HG02970 (cell line): ENCODE data around the gene APCDD1L.
"Not testable (repeated sequence)": the region's sequence is repeated elsewhere in the genome, so short reads cannot be mapped to it uniquely, and the experiment has no call there.

Source experiments
- ATAC-seq: cut with Tn5 transposase; IDR thresholded peaks from one replicate; pipeline ENCODE4 v1.9.1; 2021; ENCODE audit warnings: mild to moderate bottlenecking, moderate library complexity, moderate number of reproducible peaks; ENCODE audit not compliant: unreplicated experiment, low FRiP score

APCDD1L gene

DNA sequence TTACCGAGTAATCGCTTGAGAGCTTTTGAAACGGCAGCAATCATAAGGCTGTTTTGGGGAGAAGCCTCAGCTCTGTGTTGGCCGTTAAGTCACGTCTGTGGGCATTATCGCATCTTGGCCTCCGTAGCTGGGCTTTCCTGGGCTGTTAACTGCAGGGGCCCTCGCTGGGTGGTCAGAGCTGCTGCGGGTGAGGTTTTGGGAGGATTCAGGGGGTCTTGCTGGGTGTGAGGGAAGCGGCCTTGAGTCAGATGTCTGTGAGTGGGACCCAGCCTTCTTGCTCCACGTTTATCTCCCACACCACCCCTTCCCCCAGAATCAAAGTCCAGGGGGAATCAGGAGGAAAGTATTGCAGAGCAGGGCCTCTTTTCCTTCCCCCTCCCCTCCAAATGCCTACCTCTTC lies 3.2 kb upstream of the APCDD1L start:
- ATAC-seq, result no peak

DNA sequence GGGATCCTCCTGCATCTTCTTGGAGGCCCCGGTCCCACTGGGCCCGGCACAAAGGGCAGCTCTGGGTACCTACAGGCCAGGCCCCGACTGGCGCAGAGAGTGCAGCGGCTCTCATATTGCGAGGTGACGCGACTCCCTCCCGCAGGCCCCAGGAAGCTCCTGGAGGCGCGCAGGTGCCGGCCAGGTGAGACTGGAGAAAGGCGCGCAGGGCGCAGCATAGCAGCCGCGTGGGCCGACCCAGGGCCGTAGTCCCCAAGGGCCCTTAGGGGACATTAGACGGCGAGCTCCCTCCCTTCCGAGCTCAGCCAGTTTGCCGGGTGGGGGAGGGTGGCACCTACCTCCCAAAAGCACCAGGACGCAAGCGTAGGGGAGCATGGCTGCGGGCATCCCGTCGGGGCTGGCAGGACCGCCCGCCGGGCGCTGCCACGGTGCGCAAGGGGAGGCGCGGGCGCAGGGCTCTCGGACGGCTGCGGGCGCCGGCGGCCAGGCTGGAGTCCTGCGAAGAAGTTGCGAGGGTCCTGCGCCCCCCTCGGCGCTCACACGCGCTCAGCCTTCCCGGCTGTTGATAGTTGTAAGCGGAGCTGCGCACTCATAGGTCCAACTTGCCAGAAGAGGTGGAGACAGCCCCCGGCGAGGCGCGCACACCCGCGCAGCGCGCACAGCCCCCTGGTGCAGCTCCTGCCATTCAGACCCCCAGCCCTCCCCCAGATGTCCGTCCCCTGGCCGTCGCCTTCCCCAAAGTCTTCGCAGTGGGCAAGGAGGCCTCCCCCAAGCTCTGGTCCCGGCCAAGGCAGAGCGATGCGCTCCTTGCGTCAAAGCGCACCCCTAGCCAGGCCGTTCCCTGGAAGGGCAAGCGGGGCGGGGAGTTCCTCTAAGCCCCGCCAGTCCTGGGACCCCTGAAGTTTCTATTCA lies 622 bp downstream of the APCDD1L start:
- no peak for ATAC-seq

DNA sequence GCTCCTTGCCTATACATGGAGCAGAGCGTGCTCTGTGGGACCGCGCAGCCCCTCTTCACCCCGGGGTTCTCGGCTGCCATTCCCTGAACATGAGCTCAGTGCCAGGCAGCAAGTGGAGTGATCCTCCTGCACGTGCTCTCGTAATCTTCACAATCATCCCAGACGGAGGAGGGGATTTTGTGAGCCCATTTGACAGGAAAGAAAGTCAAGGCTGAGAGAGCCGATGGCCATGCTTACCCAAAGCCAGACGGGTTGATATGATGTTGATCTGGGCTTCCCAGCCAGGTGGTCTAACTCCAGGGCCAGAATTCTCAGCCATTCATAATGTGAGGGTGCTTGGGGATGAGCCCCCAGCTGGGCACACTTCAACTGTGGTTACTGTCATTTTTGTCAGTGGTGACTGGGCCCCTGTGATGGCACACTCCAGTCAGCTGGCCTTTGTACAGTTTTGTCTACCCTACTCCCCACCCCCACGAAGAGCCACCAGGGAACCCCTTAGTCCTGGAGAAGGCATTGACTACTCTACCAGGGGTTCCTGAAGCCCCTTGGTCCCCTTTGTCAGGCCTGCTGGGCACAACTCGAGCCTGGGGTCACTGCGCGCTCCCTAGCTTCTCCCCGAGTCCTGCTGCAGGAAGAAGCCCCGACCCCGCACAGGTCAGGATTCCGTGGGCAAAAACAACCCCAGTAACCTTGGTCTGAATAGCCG lies 1.5 kb downstream of the APCDD1L start:
- no peak for ATAC-seq

DNA sequence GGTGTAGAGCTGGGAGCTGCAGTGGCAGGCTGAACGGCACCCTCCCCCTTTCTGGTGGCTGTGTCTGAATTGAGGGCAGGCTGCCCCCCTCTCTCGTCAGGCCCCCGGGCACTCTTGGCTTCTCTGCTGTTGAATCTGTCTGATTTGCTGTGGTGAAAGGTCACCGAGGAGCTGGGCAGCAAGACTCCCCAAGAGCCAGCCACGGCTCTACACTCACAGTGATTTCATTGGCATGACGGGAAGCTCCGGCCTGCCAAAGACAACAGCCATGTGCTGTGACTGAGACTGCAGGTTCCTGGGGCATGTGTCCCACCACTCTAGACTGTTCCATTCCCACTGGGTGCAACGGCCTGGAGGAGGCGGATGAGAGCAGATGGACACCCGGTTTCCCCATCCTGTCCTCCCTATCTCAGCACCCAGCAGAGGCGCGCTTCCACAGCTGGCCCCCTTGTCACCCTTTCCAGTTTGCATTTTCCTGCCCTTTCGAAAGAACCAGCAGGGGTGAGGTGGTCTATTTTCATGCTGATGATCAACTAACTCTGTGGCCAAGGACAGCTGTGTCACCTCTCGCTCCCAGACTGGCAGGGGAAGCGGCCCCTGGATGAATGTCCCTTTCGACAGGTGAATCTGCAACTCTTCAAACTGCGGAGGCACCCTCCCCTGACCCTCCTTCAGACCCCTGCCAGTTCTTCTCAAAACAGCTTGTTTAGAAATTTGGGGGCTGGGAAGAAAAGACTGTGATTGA lies 2.2 kb downstream of the APCDD1L start:
- no peak for ATAC-seq

DNA sequence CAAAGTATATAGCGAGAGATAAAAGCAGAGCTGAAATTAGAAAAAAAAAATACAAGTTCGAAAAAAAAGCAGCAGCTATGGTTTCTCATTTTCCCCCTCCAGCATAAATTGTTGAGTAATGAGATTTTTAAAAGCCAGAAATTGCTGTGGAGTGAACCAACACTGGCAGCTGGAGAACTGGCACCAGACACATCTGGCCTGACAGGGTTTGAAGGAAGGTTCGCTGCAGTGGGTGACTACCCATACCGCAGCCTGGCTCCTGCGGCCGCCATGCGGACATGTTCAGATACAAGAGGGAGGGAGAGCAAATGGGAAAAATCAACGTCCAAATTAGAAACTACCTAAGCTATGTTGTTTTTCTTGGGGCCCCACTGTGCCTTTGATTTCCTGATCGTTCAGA lies 3.3 kb downstream of the APCDD1L start:
- no peak for ATAC-seq

DNA sequence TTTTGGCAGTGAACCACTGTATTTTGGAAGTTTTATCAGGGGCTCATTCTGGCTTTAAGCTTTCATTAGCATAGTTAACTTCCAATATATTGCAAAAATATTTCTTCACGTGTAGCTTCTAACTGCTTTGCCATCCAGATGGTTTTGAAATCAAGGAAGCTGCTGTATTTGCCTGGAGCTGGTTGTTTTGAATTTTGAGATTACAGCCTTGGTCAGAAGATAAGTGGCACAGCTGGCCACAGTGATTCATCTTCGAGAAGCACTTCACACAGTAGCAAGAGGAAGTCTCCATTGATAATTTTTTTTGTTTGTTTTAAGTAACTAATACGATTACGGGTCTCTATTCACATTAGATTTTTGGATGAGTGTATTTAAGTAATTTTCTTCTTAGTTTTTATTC lies 3.8 kb downstream of the APCDD1L start:
- no peak for ATAC-seq

DNA sequence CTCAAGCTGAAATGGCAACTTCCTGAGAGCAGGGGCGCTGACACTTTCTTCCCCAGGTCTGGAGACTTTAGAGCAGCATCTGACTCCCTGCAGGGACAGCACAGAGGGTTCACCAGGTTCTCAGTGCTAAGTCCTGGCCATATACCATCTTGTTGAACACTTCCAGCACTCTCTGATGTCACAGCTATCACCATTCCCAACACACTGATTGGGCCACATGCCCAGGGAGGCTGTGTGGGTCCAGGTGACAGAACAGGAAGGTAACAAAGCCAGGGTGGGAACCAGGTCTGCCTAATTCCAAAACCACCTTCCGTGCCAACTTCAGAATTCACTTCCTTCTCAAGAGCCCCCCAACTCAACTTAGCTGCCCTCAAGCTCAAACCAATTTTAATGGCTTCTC lies 4.3 kb downstream of the APCDD1L start:
- no peak for ATAC-seq

DNA sequence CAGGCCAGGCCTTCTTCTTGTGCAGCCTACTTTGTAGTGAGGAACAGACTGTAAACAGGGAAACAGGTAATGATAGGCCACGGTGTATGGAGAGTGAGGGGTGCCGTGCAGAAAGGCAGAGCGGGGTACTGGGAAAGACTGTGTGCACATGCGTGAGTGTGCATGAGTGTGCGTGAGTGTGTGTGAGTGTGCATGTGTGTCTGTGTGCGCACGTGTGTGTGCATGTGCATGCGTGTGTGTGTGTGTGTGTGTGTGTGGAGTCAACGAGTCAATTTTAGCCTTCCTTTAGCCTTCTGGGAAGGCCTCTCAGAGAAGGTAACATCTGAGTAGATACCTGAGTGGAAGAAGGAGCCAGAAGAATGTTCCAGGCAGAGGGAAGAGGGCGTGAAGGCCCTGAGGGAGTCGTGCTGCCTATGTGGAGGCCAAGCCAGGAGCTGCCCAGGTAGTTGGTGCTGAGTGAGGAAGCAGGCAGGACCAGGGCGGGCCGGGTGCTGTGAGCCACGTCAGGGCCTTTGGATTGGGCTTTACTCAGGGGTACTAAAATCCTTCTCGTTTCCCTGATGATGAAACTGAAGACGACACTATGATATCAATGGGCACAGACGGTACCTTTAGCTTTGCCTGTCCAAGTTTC lies 6.3 kb downstream of the APCDD1L start:
- ATAC-seq, result no peak

DNA sequence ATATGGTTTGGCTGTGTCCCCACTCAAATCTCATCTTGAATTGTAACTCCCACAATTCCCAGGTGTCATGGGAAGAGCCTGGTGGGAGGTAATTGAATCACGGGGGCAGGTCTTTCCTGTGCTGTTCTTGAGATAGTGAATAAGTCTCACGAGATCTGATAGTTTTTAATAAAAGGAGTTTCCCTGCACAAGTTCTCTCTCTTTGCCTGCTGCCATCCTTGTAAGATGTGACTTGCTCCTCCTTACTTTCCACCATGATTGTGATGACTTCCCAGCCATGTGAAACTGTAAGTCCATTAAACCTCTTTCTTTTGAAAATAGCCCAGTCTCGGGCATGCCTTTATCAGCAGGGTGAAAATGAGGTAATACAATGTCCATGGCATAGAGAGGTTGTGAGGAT lies 8.2 kb downstream of the APCDD1L start:
- ATAC-seq, result not testable (repeated sequence)

DNA sequence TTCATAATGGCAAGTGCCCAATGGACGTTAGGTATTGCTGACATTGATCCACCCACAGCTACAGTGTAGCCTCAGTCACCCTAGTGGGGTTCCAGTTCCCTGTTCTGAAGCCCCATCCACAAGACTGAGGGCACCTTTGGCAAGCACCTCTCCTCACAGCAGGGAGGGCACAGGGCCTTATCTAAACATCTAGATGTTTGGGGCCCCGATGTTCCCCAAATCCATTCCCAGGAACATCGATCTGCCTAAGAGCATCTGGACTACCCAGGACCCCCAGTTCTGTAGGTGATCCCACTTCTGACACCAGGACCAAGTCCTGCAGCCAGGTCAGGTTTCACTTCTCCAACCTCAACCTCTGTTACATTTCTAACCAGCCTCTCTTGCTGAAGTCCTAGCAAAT lies 10.6 kb downstream of the APCDD1L start:
- no peak for ATAC-seq

DNA sequence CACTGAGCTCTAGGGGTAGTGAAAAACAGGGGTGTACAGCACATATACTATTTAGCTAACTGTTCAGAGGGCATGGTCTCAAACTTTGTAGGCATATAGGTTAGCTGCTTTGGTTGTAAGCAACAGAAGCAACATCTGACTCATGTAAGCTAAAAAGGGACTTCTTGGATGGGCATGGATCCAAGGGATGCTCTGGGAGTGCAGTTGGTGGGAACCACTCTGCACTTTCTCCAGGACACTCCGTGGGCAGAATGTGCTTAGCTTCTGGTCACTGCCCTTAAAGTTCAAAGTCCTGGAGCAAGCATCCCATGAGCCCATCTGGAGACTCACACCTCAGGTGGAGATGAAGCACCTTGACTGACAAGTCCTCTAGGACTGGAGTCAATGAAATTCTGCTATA lies 11.5 kb downstream of the APCDD1L start:
- ATAC-seq, result no peak

DNA sequence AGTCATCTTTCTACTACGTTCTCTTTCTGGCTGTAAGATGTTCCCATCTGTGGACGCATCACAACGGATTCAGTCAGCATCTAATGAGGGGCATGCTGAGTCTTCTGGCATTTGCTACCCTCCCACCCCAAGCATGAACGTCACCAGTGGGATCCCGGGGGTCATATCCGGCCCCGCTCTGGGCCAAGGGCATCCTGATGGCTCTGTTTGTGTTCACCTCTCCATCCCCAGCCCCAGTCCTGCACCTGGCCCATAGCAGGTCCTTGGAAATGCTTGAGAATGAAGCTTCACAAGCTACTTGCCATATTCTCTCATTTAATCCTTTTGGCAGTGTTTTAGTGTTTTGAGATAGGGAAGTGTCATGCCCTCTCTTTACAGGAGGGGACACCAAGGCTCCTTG lies 14.9 kb downstream of the APCDD1L start:
- no peak for ATAC-seq

DNA sequence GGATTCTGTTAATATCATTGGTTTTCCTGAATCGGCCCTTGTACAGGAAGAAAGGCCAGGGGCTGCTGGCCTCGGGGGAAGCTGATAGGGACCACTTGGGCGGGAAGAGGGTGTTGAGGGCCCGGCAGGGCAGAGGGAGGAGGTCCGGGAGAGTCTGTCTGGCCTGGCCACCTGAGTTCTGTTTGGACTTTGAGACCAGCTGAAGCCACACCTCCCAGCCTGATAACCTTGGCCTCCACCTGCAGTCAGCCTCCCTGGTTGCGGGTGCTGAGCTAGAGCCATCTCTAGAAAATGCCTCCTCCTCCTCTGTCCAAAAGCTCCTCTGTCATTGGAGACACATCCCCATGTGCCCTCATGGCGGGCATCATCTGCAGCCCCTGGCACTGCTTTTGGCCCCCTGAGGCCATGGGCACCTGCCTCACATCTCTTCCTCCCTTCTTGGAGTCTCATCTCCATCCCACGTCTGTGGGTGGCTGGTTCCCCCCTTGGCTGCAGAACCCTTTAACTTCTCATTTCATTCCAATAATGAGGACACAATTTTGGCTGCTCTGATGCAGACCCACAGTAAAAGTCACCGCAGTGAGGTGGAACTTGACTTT lies 16.6 kb downstream of the APCDD1L start:
- ATAC-seq, result no peak

DNA sequence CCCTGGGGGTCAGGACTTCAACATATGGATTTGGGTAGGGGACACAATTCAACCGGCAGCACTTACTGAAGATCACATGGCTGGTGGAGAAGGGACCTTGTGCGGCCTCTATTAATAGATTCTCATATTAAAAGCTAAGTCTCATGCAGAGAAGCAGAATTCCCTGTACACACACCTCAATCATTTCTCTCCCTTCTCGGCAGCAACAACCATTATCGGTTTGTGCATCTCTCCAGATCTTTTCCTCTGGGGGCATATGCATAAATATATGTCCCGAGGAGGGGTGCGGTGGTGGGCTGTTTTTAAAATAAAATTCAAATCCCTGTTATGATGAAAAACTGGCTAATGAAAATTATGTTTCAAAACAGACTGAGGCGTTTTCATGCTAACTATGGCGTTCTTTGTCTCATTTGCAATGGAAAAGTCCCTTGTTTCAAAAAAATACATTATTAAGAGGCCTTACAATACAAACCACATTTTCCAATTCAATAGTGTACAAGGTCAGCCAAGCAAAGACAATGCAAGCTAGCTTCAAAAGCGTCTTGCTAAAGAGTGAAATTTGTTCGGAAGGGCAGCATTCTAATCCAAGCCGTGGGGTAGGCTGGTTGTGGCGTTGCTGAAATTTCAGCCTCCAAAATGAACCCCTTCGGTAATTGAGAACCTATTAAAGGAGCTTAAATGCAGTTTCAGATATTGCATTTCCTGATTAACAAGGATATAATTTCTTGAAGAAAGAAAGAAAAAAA lies 17.3 kb downstream of the APCDD1L start:
- no peak for ATAC-seq

DNA sequence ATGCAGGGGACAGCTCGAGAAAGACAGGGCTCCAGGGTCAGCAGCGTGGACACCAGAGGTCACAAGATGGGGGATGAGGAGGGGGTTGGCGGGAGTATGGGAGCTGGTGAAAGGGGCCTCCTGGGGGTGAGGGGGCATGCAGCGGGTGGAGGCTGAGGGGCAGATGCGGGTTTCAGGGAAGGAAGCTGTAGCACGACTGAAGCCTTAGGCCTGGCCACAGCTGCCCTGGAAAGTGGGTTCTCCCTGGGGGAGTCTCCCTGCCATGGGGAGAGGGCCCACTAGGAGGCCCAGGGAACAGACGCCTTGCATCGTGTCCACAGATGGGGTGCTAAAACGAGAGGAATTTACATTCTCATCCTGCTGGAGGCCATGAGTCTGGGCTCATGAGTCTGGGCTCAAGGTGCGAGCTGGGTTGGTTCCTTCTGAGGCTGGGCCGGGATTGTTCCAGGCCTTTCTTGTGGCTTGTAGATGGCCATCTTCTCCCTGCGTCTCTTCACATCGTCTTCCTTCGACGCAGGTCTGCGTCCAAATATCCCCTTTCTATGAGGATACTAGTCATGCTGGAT lies 18.0 kb downstream of the APCDD1L start:
- no peak for ATAC-seq

DNA sequence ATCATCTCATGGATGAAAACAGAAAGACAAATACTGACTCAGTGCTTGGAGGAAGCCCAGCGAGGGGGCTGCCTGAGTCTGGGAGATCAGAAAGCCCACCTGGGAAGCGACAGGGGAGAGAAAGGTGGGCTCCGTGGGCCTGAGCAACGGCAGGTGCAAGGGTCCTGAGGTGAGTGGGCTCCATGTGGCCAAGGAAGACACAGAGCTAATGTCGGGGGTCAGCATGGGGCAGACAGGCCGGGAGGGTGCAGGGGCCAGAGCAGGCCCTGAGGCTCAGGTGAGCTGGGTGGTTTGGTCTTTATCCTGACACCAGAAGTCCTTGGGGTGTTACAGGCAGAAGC lies 18.8 kb downstream of the APCDD1L start:
- no peak for ATAC-seq

DNA sequence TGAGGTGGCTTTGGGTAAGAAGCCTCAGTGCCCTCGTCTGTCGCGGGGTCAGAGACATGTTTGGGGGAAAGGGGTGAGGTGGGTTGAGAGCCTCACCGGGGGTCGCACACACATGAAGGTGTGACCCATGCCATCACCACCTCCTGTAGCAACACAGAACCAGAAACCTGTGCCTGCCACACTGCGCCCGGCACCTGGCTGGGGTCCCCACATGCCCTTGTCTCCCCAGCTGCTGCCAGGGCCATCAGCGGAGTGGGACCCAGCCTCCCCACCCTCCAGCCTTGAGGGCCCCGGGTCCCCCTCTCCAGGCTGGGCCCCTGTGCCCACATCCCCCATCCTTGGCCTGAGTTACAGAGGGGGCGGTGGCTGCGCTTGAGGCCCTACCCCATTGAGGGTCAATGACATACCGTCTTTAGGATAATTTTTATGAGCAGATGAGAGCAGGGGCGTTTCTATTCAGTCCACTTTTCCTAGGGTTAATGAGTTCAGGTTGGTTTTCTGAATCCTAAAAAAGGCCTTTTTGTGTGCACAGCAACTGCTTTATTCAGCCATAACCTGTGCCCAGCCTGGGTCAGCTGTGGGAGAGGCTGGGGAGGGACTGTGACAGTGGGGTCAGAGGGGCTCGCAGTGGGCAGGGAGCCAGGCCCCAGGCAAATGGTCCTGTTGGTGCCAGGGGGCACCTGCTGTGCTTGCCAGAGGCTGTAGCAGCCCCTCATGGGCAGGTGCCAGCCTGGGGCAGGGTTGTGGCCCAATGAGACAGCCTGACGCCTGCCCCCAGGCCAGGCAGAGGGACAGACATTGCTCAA lies 19.4 kb downstream of the APCDD1L start:
- no peak for ATAC-seq

DNA sequence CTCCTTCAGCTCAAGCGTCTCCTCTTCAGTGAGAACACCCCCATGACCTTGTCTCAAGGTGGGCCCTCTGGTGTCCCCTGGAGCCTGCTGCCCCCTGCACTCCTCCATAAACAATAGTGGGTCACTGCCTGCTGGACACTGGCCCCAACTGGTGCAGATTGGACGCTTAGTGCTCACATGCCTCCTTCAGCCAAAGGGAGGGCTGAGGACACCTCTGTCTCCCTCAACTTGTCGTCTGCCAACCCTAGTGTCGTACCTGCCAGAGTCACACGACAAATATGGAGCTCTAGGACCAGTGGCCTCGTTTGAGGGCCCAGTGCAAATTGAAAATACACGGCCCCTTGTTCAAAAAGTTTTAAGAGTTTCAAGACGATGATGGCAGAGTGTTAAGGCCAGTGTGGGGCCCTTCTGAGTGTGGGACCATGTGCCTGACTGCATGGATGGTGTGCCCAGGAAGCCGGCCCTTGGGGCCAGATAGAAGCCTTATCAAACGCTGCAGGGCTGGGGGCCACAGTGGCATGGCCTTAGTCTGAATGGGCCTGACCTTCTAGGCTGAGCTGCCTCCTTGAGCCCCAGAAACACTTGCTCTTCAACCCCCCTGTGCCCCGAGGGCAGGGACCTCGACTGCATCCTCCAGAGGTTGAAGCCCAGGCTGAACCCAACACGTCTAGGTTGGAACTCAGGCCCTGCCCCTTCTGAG lies 20.1 kb downstream of the APCDD1L start:
- ATAC-seq, result no peak
